Activated CD8-positive, alpha-beta memory T cell treated with anti-CD3 and anti-CD28 coated beads for 4 hours (primary cell): ENCODE results near the gene NBEAL1.
"Not testable (repeated sequence)": the region's sequence is repeated elsewhere in the genome, so short reads cannot be mapped to it uniquely, and the experiment has no call there.

Experiments
- DNase-seq, 2 donors: peaks; one replicate each; pipeline ENCODE4 v3.0.0-alpha.2; 2020; ENCODE audit warnings: low read depth in 2 of 2

NBEAL1 gene

DNA sequence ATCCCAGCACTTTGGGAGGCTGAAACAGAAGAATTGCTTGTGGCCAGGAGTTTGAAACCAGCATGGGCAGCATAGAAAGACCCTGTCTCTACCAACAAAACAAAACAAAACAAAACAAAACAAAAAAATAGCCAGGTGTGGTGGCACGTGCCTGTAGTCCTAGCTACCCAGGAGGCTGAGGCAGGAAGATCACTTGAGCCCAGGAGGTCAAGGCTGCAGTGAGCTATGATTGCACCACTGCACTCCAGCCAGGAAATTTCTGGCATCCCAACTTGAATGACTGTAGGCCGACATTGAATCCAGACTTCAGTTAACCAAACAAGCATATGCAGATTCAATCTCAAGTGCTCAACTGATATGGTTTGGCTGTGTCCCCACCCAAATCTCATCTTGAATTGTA is 215.0 kb downstream of the NBEAL1 start:
- not testable (repeated sequence) for DNase-seq

DNA sequence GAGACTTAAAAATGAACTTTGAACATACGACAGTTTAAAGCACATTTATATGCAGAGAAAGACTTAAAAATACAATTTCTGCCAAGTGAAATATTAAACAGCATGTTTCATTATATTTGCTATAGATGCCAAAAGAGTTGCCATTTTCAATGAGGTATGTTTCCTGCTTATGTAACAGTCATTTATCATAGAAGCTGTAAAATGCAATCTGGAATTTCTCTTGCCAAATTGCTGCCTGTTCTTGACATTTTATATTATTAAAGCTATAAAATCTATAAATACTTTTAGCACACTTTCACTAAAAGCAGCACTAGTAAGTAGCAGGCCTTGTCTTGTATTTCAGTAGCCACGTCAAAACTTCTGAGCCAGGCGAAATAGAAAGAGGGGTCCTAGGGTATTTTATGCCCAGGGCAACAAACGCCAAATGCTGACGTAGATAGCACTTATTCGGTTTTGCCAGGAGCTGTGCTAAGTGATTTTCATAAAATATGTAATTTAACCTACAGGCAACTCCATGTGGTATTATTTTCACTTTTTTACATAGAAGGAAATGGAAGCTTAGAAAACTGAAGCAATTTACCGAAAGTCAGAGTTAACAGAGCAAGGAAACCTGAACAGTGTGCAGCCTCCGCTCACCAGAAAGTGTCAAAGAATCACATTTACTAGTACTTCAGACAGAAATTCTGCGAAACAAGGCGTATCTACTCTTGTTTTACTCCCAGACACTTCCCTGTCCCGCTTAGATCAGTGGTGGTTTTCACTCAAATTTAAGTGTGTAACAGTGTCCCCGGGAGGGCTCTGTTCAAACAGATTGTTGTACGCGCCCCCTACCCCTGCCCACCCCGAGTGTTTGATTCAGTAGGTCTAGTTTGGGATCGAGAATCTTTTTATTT is 222.9 kb downstream of the NBEAL1 start:
- no peak for DNase-seq

DNA sequence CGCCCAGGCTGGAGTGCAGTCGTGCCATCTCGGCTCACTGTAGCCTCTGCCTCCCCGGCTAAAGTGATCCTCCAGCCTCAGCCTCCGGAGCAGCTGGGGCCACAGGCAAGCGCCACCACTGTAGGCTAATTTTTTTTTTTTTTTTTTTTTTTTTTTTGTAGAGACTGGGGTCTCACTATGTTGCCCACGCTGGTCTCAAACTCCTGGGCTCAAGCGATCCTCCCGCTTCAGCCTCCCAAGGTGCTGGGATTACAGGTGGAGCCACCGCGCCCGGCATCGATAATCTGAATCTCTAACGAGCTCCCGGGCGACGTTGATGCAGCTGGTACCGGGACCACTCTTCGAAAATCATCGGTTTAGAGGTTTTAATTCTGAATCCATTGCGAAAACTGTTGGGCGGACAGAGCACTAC is 223.6 kb downstream of the NBEAL1 start:
- DNase-seq = peak in 1 of 2 donors; percentile 1

DNA sequence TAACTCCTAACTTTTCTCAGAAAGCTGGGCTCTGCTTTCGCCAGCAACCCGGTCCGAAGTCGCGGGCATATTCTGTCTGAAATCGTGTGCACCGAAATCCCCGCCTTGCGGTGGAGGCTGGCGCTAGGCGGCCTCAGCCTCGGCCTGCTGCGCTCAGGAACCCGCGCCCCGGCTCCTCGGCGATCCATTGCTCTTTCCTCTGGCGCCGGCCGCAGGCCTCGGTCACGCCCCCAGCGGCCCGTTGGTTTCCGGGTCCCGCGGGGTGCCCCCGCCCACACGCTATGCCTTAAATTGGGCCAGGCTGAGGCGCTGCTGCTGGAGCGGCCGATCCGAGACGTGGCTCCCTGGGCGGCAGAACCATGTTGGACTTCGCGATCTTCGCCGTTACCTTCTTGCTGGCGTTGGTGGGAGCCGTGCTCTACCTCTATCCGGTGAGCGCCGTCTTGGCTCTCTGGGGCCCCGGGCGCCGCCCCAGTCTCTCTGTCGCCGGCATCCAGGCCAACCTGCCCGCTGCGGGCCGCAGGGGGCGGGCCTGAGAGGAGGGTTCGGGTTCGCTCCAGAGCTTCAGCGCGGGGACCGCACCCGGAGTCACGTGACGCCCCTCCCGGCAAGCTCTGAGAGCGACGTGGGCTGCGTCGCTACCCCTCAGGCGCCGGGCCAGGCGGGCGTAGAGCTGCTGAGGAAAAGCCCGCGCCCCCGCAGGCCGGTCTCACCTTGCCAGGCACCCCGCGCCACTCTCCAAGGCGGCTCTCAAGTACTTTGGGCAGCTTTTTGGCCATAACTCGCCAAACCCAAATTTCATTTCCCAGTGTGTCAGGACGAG is 224.2 kb downstream of the NBEAL1 start, which contains the start of gene CYP20A1:
Gene CYP20A1 (plus strand): TSS at position 315 of the 823 bp plus-strand sequence. CDS start 45 bp downstream, at position 360.
- DNase-seq = peak; percentile 91 to 92

DNA sequence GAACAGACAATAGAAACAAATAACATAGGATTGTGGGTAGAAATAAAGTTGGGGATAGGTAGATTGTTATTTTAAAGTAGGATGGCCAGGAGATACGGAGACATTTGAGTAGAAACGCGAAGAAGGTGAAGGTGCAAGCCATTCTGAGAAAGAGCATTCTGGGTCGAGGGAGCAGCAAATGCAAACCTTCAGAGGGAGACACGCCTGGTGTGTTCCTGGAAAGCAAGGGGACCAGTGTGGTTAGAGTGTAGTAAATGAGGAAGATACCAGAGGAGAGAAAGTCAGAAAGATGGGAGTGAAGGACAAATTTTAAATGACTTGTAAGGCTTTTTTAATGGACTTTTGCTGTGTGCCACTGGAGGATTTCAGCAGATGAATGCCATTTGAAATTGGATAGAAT is 225.8 kb downstream of the NBEAL1 start:
- no peak for DNase-seq

DNA sequence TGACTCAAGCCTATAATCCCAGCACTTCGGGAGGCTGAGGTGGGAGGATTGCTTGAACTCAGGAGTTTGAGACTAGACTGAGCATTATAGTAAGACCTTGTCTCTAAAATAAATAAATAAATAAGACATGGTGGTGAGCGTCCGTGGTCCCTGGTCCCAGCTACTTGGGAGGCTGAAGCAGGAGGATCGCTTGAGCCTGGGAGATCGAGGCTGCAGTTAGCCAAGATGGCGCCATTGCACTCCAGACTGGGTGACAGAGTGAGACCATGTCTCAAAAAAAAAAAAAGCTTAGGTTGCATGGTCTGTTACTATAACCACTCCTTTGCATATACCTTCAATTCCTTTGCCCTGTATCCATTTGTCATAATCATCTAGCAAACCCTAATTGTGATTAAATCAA is 227.8 kb downstream of the NBEAL1 start:
- no peak for DNase-seq

DNA sequence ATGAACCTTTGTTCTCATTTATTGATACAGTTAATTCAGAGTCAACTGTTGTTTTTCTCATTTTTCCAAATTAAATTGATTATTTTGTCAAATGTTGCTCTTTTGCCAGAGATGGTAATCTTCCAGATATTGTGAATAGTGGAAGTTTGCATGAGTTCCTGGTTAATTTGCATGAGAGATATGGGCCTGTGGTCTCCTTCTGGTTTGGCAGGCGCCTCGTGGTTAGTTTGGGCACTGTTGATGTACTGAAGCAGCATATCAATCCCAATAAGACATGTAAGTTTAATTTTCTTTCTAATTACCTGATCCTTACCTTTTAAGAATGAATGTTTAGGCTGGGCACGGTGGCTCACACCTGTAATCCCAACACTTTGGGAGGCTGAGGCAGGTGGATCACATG is 232.0 kb downstream of the NBEAL1 start:
- DNase-seq = no peak

DNA sequence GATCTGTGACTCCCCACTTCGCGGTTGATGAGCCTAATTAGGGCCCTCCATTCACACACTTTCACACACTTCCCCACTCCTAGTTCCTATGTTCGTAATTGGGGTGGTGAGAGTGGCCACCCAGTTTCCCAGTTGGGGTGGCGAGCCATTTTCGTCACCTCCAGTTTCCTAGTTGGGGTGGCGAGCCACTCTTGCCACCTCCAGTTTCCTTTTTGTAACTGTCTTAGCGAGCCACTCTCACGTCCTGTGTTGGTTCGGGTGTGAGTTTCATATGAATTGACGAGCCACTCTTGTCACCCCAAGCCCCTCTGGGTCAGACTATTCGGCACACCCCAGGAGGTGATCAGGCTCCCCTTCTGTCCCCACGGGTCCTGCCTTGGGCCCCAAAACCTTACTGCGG is 238.1 kb downstream of the NBEAL1 start:
- DNase-seq = no peak

DNA sequence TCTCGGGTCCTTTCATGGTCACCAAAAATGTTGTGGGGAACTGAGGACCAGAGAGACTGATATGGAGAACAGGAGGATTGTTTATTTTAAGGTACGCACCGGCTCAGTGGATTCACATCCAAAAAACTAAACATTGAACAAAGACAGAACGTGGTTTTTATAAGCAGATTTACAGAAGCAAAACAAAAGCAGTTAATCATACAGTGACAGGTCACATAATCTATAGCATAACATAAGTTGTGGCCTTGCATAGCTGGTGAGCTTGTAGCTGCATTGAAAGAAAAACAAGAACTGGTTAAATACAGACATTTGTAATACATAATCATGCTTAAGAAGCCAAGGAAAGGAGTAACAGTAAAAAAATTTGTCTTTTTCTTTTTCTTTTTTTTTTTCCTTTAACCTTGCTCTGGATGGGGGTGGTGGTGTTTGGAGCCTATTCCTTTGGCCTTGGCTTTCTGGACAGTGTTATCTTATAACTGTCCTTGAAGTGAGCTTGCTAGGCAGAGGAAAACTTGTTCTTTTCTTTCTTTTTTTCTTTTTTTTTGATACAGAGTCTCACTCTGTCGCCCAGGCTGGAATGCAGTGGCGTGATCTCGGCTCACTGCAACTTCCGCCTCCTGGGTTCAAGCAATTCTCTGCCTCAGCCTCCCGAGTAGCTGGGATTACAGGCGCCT is 238.9 kb downstream of the NBEAL1 start:
- not testable (repeated sequence) for DNase-seq

DNA sequence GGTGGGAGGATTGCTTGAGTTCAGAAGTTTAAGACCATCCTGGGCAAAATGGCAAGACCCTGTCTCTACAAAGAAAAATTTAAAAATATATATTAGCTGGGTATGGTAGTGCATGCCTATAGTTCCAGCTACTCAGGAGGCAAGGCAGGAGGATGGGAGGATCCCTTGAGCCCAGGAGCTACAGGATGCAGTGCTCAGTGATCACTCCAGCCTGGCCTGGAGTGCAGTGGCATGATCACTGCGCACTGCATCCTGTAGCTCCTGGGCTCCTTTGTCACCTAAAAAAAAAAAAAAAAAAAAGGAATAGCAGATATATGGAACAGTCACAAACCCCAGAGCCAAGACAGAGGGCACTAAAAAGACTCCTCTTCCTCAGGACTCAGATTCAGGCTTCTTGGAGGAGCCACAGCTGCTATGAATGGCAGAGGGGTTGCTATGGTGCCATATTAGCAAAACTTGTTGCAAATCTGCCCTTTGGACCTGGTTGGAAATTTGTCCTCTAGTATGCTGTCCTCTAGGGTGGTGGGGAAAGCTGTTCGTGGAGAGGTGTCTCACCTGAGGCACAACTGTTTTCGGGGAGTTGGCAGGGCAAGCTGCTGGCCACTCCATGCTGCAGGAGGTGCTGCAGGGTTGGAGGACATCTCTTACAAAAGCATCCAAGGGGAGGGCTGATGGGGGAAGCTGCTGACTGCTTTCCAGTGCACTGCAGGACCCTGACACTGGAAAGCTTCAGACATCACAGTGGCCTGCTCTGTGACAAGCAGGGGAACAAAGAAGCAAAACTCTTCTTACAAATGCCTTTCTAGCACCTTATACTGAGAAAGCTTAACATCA is 246.9 kb downstream of the NBEAL1 start:
- DNase-seq = no peak
